HepG2 (cell line): ENCODE measurements around the gene ALDOA. TPM values are rescaled to one million over a fixed set of nuclear protein-coding genes. Genes with fewer than 3 reads are reported as not detected.

Experiments used
- CEBPG ChIP-seq: IDR thresholded peaks from 2 replicates; pipeline ENCODE4 v1.6.1; 2016
- CREB3 ChIP-seq: sonication (generic); formaldehyde crosslinking; IDR thresholded peaks from 2 replicates; pipeline ENCODE4 v1.5.0; 2020; ENCODE audit warnings: missing genetic modification reagents
- DPF2 ChIP-seq: sonication (generic); formaldehyde crosslinking; IDR thresholded peaks from 2 replicates; pipeline ENCODE4 v1.4.0; 2020; ENCODE audit warnings: mild to moderate bottlenecking, low read depth, missing genetic modification reagents, borderline replicate concordance
- DRAP1 ChIP-seq: IDR thresholded peaks from 2 replicates; pipeline ENCODE4 v1.6.1; 2016; ENCODE audit warnings: missing genetic modification reagents, missing compliant biosample characterization
- FLYWCH1 ChIP-seq: sonication (generic); formaldehyde crosslinking; IDR thresholded peaks from 2 replicates; pipeline ENCODE4 v1.8.1; 2023; ENCODE audit warnings: mild to moderate bottlenecking, missing genetic modification reagents
- FOSL1 ChIP-seq: sonication (generic); formaldehyde crosslinking; IDR thresholded peaks from 2 replicates; pipeline ENCODE4 v1.9.0; 2021; ENCODE audit warnings: missing genetic modification reagents, borderline replicate concordance
- FOXO1 ChIP-seq: sonication (generic); formaldehyde crosslinking; IDR thresholded peaks from 2 replicates; pipeline ENCODE4 v1.4.0; 2020; ENCODE audit warnings: missing genetic modification reagents
- GMEB1 ChIP-seq: sonication (generic); formaldehyde crosslinking; IDR thresholded peaks from 2 replicates; pipeline ENCODE4 v1.5.1; 2020; ENCODE audit warnings: missing genetic modification reagents, mild to moderate bottlenecking, borderline replicate concordance
- HHEX ChIP-seq: IDR thresholded peaks from 2 replicates; pipeline ENCODE4 v1.6.1; 2016; ENCODE audit warnings: control low read depth
- KDM4B ChIP-seq: sonication (generic); formaldehyde crosslinking; IDR thresholded peaks from 2 replicates; pipeline ENCODE4 v1.4.0; 2020; ENCODE audit warnings: missing genetic modification reagents
- KMT2B ChIP-seq: IDR thresholded peaks from 2 replicates; pipeline ENCODE4 v1.6.1; 2016; ENCODE audit warnings: missing genetic modification reagents, missing compliant biosample characterization
- MAX ChIP-seq: IDR thresholded peaks from 2 replicates; pipeline ENCODE4 v1.6.1; 2012; ENCODE audit warnings: inconsistent platforms
- MNT ChIP-seq: fragments of 450-650 bp; IDR thresholded peaks from 2 replicates; pipeline ENCODE4 v1.6.1; 2016
- POGZ ChIP-seq: sonication (generic); formaldehyde crosslinking; IDR thresholded peaks from 2 replicates; pipeline ENCODE4 v1.4.0; 2020; ENCODE audit warnings: mild to moderate bottlenecking, missing genetic modification reagents
- RARG ChIP-seq: sonication (generic); formaldehyde crosslinking; IDR thresholded peaks from 2 replicates; pipeline ENCODE4 v1.4.0; 2020; ENCODE audit warnings: low read depth, mild to moderate bottlenecking, missing genetic modification reagents
- SAP130 ChIP-seq: IDR thresholded peaks from 2 replicates; pipeline ENCODE4 v1.6.1; 2016; ENCODE audit warnings: low read depth
- SMARCC2 ChIP-seq: fragments of 450-650 bp; IDR thresholded peaks from 2 replicates; pipeline ENCODE4 v1.6.1; 2017; ENCODE audit warnings: antibody characterized with exemption, mild to moderate bottlenecking
- SNAI1 ChIP-seq: sonication (generic); formaldehyde crosslinking; IDR thresholded peaks from 2 replicates; pipeline ENCODE4 v1.5.0; 2020; ENCODE audit warnings: mild to moderate bottlenecking, missing genetic modification reagents, borderline replicate concordance
- TOPORS ChIP-seq: sonication (generic); formaldehyde crosslinking; IDR thresholded peaks from 2 replicates; pipeline ENCODE4 v1.8.0; 2023; ENCODE audit warnings: mild to moderate bottlenecking, missing genetic modification reagents
- ZBTB1 ChIP-seq: sonication (generic); formaldehyde crosslinking; IDR thresholded peaks from 2 replicates; pipeline ENCODE4 v1.4.0; 2020; ENCODE audit warnings: missing genetic modification reagents, borderline replicate concordance
- ZNF17 ChIP-seq: sonication (generic); formaldehyde crosslinking; IDR thresholded peaks from 2 replicates; pipeline ENCODE4 v1.5.0; 2020; ENCODE audit warnings: mild to moderate bottlenecking, missing genetic modification reagents
- ZNF432 ChIP-seq: sonication (generic); formaldehyde crosslinking; IDR thresholded peaks from 2 replicates; pipeline ENCODE4 v1.5.0; 2020; ENCODE audit warnings: missing genetic modification reagents, mild to moderate bottlenecking, borderline replicate concordance
- ZNF556 ChIP-seq: sonication (generic); formaldehyde crosslinking; IDR thresholded peaks from 2 replicates; pipeline ENCODE4 v1.4.0; 2020; ENCODE audit warnings: mild to moderate bottlenecking, missing genetic modification reagents, borderline replicate concordance
- ZNF605 ChIP-seq: sonication (generic); formaldehyde crosslinking; IDR thresholded peaks from 2 replicates; pipeline ENCODE4 v1.8.0; 2022; ENCODE audit warnings: mild to moderate bottlenecking, missing genetic modification reagents
- ZNF616 ChIP-seq: sonication (generic); formaldehyde crosslinking; IDR thresholded peaks from 2 replicates; pipeline ENCODE4 v1.5.0; 2020; ENCODE audit warnings: low read depth, mild to moderate bottlenecking, missing genetic modification reagents
- ZNF800 ChIP-seq: sonication (generic); formaldehyde crosslinking; IDR thresholded peaks from 2 replicates; pipeline ENCODE4 v1.4.0; 2020; ENCODE audit warnings: missing genetic modification reagents
- polyA plus RNA-seq, 8 experiments: library from polyadenylated mRNA; depleted of rRNA in 3 of 8; stranded (reverse) in 7 of 8; unstranded in 1 of 8; fragments of >200 nt; fragmentation: Illumina TruSeq in 4 of 8; extraction: Trizol in 4 of 8; gene quantifications; 2 replicates each; pipeline versions ENCODE4 v1.2.1 to v1.2.3, GENCODE V29; 2011 to 2016; ENCODE audit warnings: low read depth in 4 of 8, missing spikeins in 1 of 8, mixed read lengths in 1 of 8; ENCODE audit not compliant: insufficient read depth in 1 of 8
- total RNA-seq, 5 experiments: library from RNA; depleted of rRNA; stranded (reverse); fragments of >200 nt; fragmentation: Illumina TruSeq; extraction: Trizol; gene quantifications; 2 replicates each; pipeline ENCODE4 v1.2.3, GENCODE V29; 2016; ENCODE audit warnings: low read depth in 1 of 5

Gene ALDOA
- total and polyA plus RNA-seq, 2 of the 13 experiments (the other 11 are each of a cell fraction or from before 2014, with no cell fraction given) = 925 to 1,884 TPM

- TF ChIP-seq SMARCC2 (no peak), SAP130 (CRISPR knock-in tag) (peak; percentile 89), KDM4B (CRISPR knock-in tag) (0 out of 2 replicates have a peak, but pooled peaks have one; percentile 48), DRAP1 (CRISPR knock-in tag) (peak; percentile 62; the same call in 1 of the 2 replicates), DPF2 (CRISPR knock-in tag) (no peak), MAX (peak; percentile 95), TOPORS (CRISPR knock-in tag) (no peak), ZBTB1 (CRISPR knock-in tag) (no peak), ZNF800 (CRISPR knock-in tag) (peak; percentile 72; the same call in 1 of the 2 replicates), ZNF17 (no peak), FLYWCH1 (CRISPR knock-in tag) (no peak), GMEB1 (CRISPR knock-in tag) (no peak), SNAI1 (CRISPR knock-in tag) (no peak), KMT2B (peak; percentile 25), FOSL1 (no peak), CREB3 (CRISPR knock-in tag) (no peak; the same call in 1 of the 2 replicates), POGZ (CRISPR knock-in tag) (peak; percentile 62), HHEX (no peak), ZNF432 (CRISPR knock-in tag) (0 out of 2 replicates have a peak, but pooled peaks have one; percentile 80), FOXO1 (CRISPR knock-in tag) (peak; percentile 58; the same call in 1 of the 2 replicates), ZNF605 (CRISPR knock-in tag) (peak; percentile 85), ZNF556 (CRISPR knock-in tag) (peak; percentile 72), CEBPG (CRISPR knock-in tag) (no peak), ZNF616 (CRISPR knock-in tag) (no peak), RARG (CRISPR knock-in tag) (no peak), MNT (peak; percentile 65)
Measured at GRCh38 chr16:30092373-30093010, 26.9 kb downstream of the ALDOA start (continued).
